Ovary (tissue), 9 donors: ENCODE data around the gene COMMD9. TPM values are rescaled to one million over a fixed set of nuclear protein-coding genes. Genes with fewer than 3 reads are reported as not detected.

Experiments
- DNase-seq, 5 donors: peaks; one replicate each; pipeline ENCODE4 v3.0.0-alpha.2; 2019 to 2020
- H3K27ac ChIP-seq, 2 donors: fragments of 200-600 bp; one replicate each; pipeline versions ENCODE4 v1.5.1 to v1.8.0; 2019 to 2022
- H3K27me3 ChIP-seq: fragments of 200-600 bp; one replicate; pipeline ENCODE4 v1.8.0; 2022
- H3K36me3 ChIP-seq: fragments of 200-600 bp; sonication (generic); one replicate; pipeline ENCODE4 v1.5.1; 2019
- H3K4me1 ChIP-seq: one replicate; pipeline ENCODE4 v1.8.1; 2013; ENCODE audit warnings: mild to moderate bottlenecking, moderate library complexity; ENCODE audit not compliant: insufficient read depth
- H3K4me3 ChIP-seq: fragments of 200-600 bp; sonication (generic); one replicate; pipeline ENCODE4 v1.5.1; 2017
- H3K9me3 ChIP-seq, 2 donors: fragments of 200-600 bp in 1 of 2; sonication (generic) in 1 of 2; one replicate each; pipeline versions ENCODE4 v1.5.1 to v1.8.1; 2013 to 2019; ENCODE audit warnings: mild to moderate bottlenecking in 1 of 2, moderate library complexity in 1 of 2
- EP300 ChIP-seq: sonication (generic); formaldehyde crosslinking; IDR thresholded peaks from one replicate; pipeline ENCODE4 v1.6.1; 2017; ENCODE audit warnings: antibody characterized with exemption
- POLR2A ChIP-seq: fragments of 450-650 bp; IDR thresholded peaks from one replicate; pipeline ENCODE4 v1.6.1; 2017; ENCODE audit warnings: antibody characterized with exemption, mild to moderate bottlenecking, moderate library complexity
- WGBS, 3 donors: extraction: QIAGEN DNeasy Blood & Tissue Kit in 1 of 3; methylation state at CpG; one replicate each; pipeline versions ENCODE4 v1.1.5 to v1.1.7; 2013 to 2017; 5-methylcytosine and 5-hydroxymethylcytosine counted together
- intact Hi-C, 4 donors: fragments of 100-400 bp; cut with DNase I; formaldehyde crosslinking; loops; one replicate each; pipeline versions ENCODE4 v1.11.0 to v1.15.1; 2022 to 2023
- polyA plus RNA-seq, 2 donors: library from polyadenylated mRNA; stranded (reverse); fragments of 200-250 nt in 1 of 2; fragments of 350-450 nt in 1 of 2; fragmentation: Illumina TruSeq in 1 of 2; extraction: RNeasy Lipid Tissue Mini Kit (QIAGEN cat#74804) in 1 of 2; gene quantifications; one replicate each; pipeline ENCODE4 v1.2.3, GENCODE V29; 2013 to 2014
- total RNA-seq, 7 donors: library from RNA; depleted of rRNA in 2 of 7; stranded (reverse); fragments of >200 nt in 2 of 7; fragmentation: NEBNext Ultra II Directional in 3 of 7; extraction: Animal tissue kit (Norgen Biotek cat#: 25700) in 3 of 7; gene quantifications; one replicate each; pipeline versions ENCODE4 v1.1.0 to v1.2.4, GENCODE V29; 2016 to 2023
- TF ChIP-seq, protein P1 (sequence below), 3 donors: fragments of 450-650 bp in 2 of 3; fragments of 200-600 bp in 1 of 3; IDR thresholded peaks; one replicate each; pipeline versions ENCODE4 v1.5.1 to v1.8.0; 2016 to 2022; ENCODE audit warnings: antibody characterized with exemption in 3 of 3, mild to moderate bottlenecking in 1 of 3
- donor health status: DM: no; HTN: no; CAD: no; lungs with moderate emphysema.
- donor health status: DM: no; HTN: no; CAD: no.
- donor health status: Bipolar disorder and iron deficiency.
- donor health status: DM: yes; HTN: yes; CAD: no.
- donor health status: DM: no; HTN: no; CAD: no.
- donor health status: DM: yes; HTN: yes; CAD: no.

Gene COMMD9
- total and polyA plus RNA-seq, 9 donors: 18.4 to 51.5 (median 33.0) TPM

DNA sequence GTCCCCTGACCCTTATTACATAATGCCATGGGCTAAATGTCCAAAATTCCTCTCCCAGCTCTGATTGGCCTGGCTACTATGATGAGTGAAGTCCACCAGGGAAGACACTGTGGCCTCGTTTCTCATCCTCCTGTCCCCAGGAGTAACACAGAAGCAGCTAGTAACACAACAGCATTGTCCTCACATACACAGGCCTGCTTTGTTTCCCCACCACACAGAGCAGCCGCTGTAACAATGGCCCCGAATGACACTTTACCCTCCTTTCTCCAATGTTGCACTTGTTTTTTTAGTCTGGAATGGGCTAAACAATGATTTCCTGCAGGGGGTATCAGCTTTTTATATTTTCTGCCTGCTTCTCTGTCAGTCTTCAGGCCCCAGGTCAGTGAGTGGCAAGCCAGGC is 6.7 kb upstream of the COMMD9 start, which contains the start of gene PRR5L:
Gene PRR5L, plus strand, starts transcription at position 363 of the 400 bp plus-strand sequence. CDS start 104,834 bp downstream, outside the sequence.
- Histone ChIP-seq H3K4me3 (no peak within 1 kb of the TSS), H3K27me3 (no peaks in the 10 kb centered on the region), H3K27ac (no peak within 1 kb of the TSS), H3K4me1 (peaks cover 3% of the 10 kb centered on the region), H3K36me3 (no peaks in the 10 kb centered on the region), H3K9me3 (no peaks in the 10 kb centered on the region)
- no peak for DNase-seq
- TF ChIP-seq POLR2A (no peak), EP300 (no peak)
- TF ChIP-seq, protein P1, sequence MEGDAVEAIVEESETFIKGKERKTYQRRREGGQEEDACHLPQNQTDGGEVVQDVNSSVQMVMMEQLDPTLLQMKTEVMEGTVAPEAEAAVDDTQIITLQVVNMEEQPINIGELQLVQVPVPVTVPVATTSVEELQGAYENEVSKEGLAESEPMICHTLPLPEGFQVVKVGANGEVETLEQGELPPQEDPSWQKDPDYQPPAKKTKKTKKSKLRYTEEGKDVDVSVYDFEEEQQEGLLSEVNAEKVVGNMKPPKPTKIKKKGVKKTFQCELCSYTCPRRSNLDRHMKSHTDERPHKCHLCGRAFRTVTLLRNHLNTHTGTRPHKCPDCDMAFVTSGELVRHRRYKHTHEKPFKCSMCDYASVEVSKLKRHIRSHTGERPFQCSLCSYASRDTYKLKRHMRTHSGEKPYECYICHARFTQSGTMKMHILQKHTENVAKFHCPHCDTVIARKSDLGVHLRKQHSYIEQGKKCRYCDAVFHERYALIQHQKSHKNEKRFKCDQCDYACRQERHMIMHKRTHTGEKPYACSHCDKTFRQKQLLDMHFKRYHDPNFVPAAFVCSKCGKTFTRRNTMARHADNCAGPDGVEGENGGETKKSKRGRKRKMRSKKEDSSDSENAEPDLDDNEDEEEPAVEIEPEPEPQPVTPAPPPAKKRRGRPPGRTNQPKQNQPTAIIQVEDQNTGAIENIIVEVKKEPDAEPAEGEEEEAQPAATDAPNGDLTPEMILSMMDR (IDR thresholded peaks at IDR 0.05): no peak
- 77 to 94% (median 94%) methylated on average over 3 of the region's 3 CpGs for whole genome bisulfite sequencing, 3 donors
- intact Hi-C loops: loop anchor here in 1 of 4 donors (10.0 kb wide), 1 partner anchor 179 kb away; no protein-coding TSS in a partner anchor

DNA sequence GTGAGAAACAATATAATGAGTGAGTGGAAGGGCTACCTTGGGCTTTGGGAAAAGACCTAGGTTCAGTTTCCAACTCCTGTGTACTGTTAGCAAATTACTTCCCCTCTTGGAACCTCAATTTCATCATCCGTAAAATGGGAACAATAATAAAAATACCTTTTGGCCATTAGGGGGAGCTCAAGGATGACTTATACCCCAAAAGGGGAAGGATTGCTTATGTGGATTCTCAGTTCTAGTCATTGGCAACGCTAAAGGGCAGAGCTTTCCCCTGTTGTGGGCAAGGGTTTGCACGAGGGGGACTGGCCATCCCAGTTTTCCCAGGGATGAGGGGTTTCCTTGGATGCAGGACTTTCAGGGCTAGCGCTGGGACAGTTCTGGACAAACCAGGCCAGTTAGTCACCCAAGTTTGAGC is 3.1 kb upstream of the COMMD9 start:
- DNase-seq: no peak
- no peaks in the 10 kb centered on the region for H3K36me3 ChIP-seq
- H3K9me3 ChIP-seq: no peaks in the 10 kb centered on the region
- intact Hi-C loops: loop anchor here in 1 of 4 donors (10.0 kb wide), 1 partner anchor 182 kb away; no protein-coding TSS in a partner anchor
- TF ChIP-seq, protein P1 (IDR thresholded peaks at IDR 0.05): peak in 2 of 3 donors; percentile 15 to 25
- TF ChIP-seq POLR2A: no peak
- H3K27ac ChIP-seq: no peak overlapping the region
- no peaks in the 10 kb centered on the region for H3K27me3 ChIP-seq
- H3K4me1 ChIP-seq: peaks cover 3% of the 10 kb centered on the region
- 27 to 37% (median 29%) methylated on average over 4 of the region's 4 CpGs for WGBS, 3 donors
- H3K4me3 ChIP-seq: no peak overlapping the region

DNA sequence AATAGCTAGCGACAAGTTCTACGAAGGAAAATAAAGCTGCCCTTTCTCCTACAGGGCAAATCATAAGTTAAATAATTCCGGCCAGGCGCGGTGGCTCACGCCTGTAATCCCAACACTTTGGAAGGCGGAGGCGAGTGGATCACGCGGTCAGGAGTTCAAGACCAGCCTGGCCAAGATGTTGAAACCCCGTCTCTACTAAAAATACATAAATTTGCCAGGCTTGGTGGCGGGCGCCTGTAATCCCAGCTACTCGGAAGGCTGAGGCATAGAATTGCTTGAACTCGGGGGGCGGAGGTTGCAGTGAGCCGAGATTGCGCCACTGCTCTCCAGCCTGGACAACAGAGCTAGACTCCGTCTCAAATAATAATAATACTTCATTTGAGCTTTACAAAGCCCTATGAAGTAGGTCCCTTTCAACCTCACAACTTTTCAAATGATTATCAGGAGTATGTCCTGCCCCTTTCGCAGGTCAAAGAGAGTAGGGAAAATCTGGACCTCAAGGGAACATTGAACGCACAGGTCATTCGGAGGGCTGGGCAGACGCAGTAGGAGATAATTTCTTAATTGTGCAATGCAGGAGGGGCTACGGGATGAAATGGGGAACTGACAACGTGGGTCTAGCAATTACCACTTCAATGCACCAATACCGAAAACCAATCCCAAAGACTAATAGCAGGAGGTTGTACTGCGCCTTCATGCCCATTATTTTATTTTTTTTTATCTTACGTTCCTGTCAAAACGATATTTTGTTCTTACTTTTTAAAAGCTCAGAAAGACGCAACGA is 590 bp downstream of the COMMD9 start:
- Histone ChIP-seq H3K4me1 (peaks cover 3% of the 10 kb centered on the region), H3K27ac (no peak overlapping the region), H3K36me3 (no peaks in the 10 kb centered on the region), H3K27me3 (no peaks in the 10 kb centered on the region), H3K4me3 (peak overlapping the region; percentile 62), H3K9me3 (no peaks in the 10 kb centered on the region)
- TF ChIP-seq, protein P1 (IDR thresholded peaks at IDR 0.05): no peak
- no peak for TF ChIP-seq EP300
- intact Hi-C loops: no loop called here
- DNase-seq: no peak
- WGBS, 3 donors: 31 to 38% (median 33%) methylated on average over 31 of the region's 31 CpGs

DNA sequence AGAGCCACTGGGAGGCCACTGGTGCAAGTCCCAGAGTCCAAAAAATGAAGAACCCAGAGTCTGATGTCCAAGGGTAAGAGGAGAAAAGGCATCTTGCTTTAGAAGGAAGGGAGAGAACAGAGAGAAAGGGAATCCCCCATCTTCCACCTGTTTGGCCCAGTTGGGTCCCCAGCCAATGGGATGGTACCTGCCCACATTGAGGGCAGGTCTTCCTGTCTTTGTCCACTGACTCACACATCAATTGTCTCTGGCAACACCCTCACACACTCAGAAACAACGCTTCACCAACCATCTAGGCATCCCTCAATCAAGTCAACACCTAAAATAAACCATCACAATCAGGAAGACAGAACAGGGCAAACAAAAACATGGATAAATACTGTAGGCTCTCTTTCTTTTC is 6.3 kb downstream of the COMMD9 start:
- no peaks in the 10 kb centered on the region for H3K27me3 ChIP-seq
- H3K4me3 ChIP-seq: no peak overlapping the region
- no peak for DNase-seq
- 85 to 100% (median 93%) methylated on average over 1 of the region's 1 CpG for WGBS, 3 donors
- H3K36me3 ChIP-seq: no peaks in the 10 kb centered on the region
- no peak for TF ChIP-seq POLR2A
- no peak for TF ChIP-seq EP300
- TF ChIP-seq, protein P1 (IDR thresholded peaks at IDR 0.05): no peak
- no peak overlapping the region for H3K27ac ChIP-seq
- H3K9me3 ChIP-seq: no peaks in the 10 kb centered on the region
- no peaks in the 10 kb centered on the region for H3K4me1 ChIP-seq
- intact Hi-C loops: no loop called here
